NCI-H128 (cell line): Measurements from ENCODE around the gene MUS81.
A peak's percentile ranks its signal among the peaks of the same experiment; 100 is the strongest.
"Not testable (repeated sequence)": the region's sequence is repeated elsewhere in the genome, so short reads cannot be mapped to it uniquely, and the experiment has no call there.

Source experiments
- DNase-seq: peaks from one replicate; lab custom pipeline; 2025; ENCODE audit not compliant: unreplicated experiment; lab: John Stamatoyannopoulos, UW

MUS81 gene

GRCh38 chr11:65844231-65844872, 15.9 kb upstream of the MUS81 start:
- no peak for DNase-seq

GRCh38 chr11:65847746-65848145, 12.5 kb upstream of the MUS81 start:
- no peak for DNase-seq

- not testable (repeated sequence) for DNase-seq
Measured at GRCh38 chr11:65848693-65849092, 11.5 kb upstream of the MUS81 start.

GRCh38 chr11:65849366-65849765, 10.9 kb upstream of the MUS81 start:
- no peak for DNase-seq

GRCh38 chr11:65849771-65850216, 10.4 kb upstream of the MUS81 start:
- no peak for DNase-seq

- no peak for DNase-seq
Measured at GRCh38 chr11:65850217-65851082, 9.8 kb upstream of the MUS81 start.

GRCh38 chr11:65851083-65851579, 9.1 kb upstream of the MUS81 start:
- DNase-seq: no peak

GRCh38 chr11:65851811-65852507, 8.3 kb upstream of the MUS81 start:
- no peak for DNase-seq

GRCh38 chr11:65852508-65853245, 7.6 kb upstream of the MUS81 start:
- no peak for DNase-seq

- no peak for DNase-seq
Measured at GRCh38 chr11:65853246-65853979, 6.8 kb upstream of the MUS81 start.

- no peak for DNase-seq
Measured at GRCh38 chr11:65854161-65854592, 6.1 kb upstream of the MUS81 start.

- no peak for DNase-seq
Measured at GRCh38 chr11:65854852-65855837, 5.1 kb upstream of the MUS81 start.

- DNase-seq: no peak
Measured at GRCh38 chr11:65855927-65856363, 4.3 kb upstream of the MUS81 start.

GRCh38 chr11:65856689-65857499, 3.3 kb upstream of the MUS81 start:
- DNase-seq: no peak

- DNase-seq: no peak
Measured at GRCh38 chr11:65857500-65857852, 2.8 kb upstream of the MUS81 start.

- peak; percentile 95 for DNase-seq
Measured at GRCh38 chr11:65857853-65858680, 2.2 kb upstream of the MUS81 start, which contains the start of gene CFL1. Gene CFL1 (minus strand): TSS chr11:65858180. CDS start chr11:65858099, 81 bp downstream.

GRCh38 chr11:65858681-65859087, 1.5 kb upstream of the MUS81 start:
- DNase-seq: no peak
